ENCODE data around the gene ZDHHC23.

DNA sequence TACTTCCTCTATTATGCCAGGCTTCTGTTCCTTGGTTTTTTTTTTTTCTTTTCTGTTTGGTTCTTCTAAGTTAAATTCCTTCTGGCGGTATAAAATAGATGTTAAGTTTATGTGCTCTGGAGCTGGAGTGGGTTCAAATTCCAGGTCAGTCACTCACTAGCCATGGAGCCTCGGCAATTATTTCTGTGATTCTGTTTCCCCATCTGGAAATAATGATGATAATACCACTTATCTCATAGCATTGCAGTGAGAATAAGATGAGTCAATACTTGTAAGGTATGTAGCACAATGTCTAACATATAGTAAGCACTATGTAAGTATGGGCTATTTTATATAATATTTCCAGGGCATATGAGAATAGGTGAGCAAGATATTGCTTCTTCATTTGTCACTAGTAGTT is 33.2 kb upstream of the ZDHHC23 start:
- TF ChIP-seq, protein P1, sequence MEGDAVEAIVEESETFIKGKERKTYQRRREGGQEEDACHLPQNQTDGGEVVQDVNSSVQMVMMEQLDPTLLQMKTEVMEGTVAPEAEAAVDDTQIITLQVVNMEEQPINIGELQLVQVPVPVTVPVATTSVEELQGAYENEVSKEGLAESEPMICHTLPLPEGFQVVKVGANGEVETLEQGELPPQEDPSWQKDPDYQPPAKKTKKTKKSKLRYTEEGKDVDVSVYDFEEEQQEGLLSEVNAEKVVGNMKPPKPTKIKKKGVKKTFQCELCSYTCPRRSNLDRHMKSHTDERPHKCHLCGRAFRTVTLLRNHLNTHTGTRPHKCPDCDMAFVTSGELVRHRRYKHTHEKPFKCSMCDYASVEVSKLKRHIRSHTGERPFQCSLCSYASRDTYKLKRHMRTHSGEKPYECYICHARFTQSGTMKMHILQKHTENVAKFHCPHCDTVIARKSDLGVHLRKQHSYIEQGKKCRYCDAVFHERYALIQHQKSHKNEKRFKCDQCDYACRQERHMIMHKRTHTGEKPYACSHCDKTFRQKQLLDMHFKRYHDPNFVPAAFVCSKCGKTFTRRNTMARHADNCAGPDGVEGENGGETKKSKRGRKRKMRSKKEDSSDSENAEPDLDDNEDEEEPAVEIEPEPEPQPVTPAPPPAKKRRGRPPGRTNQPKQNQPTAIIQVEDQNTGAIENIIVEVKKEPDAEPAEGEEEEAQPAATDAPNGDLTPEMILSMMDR (IDR thresholded peaks at IDR 0.05), result no peak
- no peak for TF ChIP-seq POLR2A (IDR thresholded peaks at IDR 0.05)
